KMS-11 (cell line): ENCODE data around the gene MRPL22.
"Not testable (repeated sequence)": the region's sequence is repeated elsewhere in the genome, so short reads cannot be mapped to it uniquely, and the experiment has no call there.

Experiments
- H2AFZ ChIP-seq: fragments of 200-600 bp; sonication (generic); 2 replicates; pipeline ENCODE4 v1.6.1; 2016; ENCODE audit warnings: antibody characterized with exemption, mixed run types, low read depth
- H3K27ac ChIP-seq: fragments of 200-600 bp; sonication (generic); 2 replicates; pipeline ENCODE4 v1.6.1; 2016; ENCODE audit warnings: mild to moderate bottlenecking, mixed run types
- H3K27me3 ChIP-seq: fragments of 200-600 bp; sonication (generic); 2 replicates; pipeline ENCODE4 v1.6.1; 2017; ENCODE audit warnings: mild to moderate bottlenecking, low read depth, mixed run types, moderate library complexity; ENCODE audit not compliant: insufficient read depth
- H3K36me3 ChIP-seq: fragments of 200-600 bp; sonication (generic); 2 replicates; pipeline ENCODE4 v1.6.1; 2017; ENCODE audit warnings: mild to moderate bottlenecking, mixed run types; ENCODE audit not compliant: insufficient read depth
- H3K4me1 ChIP-seq: fragments of 200-600 bp; sonication (generic); 2 replicates; pipeline ENCODE4 v1.6.1; 2016; ENCODE audit warnings: mild to moderate bottlenecking, low read depth, mixed run types; ENCODE audit not compliant: poor library complexity, severe bottlenecking
- H3K4me2 ChIP-seq: fragments of 200-600 bp; sonication (generic); 2 replicates; pipeline ENCODE4 v1.7.0; 2016; ENCODE audit warnings: mild to moderate bottlenecking, mixed run types
- H3K4me3 ChIP-seq: fragments of 200-600 bp; sonication (generic); IDR thresholded peaks from 2 replicates; pipeline ENCODE4 v1.6.1; 2017; ENCODE audit warnings: low read depth, low read length, mixed read lengths; ENCODE audit not compliant: insufficient read depth
- H3K79me2 ChIP-seq: fragments of 200-600 bp; sonication (generic); 2 replicates; pipeline ENCODE4 v1.6.1; 2016; ENCODE audit warnings: low read depth, mixed run types; ENCODE audit not compliant: insufficient read depth
- H3K9ac ChIP-seq: fragments of 200-600 bp; sonication (generic); 2 replicates; pipeline ENCODE4 v1.6.1; 2016; ENCODE audit warnings: mild to moderate bottlenecking, mixed run types
- H4K20me1 ChIP-seq: fragments of 200-600 bp; sonication (generic); 2 replicates; pipeline ENCODE4 v1.6.1; 2016; ENCODE audit warnings: mild to moderate bottlenecking, mixed run types; ENCODE audit not compliant: insufficient read depth
- CTCF ChIP-seq: fragments of 200-600 bp; sonication (generic); conservative IDR thresholded peaks from 2 replicates; pipeline ENCODE4 v1.6.1; 2017; ENCODE audit warnings: low read depth, mild to moderate bottlenecking, antibody characterized with exemption, low read length, moderate library complexity, mixed read lengths

Gene MRPL22

GRCh38 chr5:154901276-154901675, 39.6 kb upstream of the MRPL22 start:
- no peak overlapping the region for H3K4me3 ChIP-seq
- H3K9ac ChIP-seq: no peak overlapping the region
- no peaks in the 10 kb centered on the region for H3K4me1 ChIP-seq
- no peaks in the 10 kb centered on the region for H3K79me2 ChIP-seq
- H2AFZ ChIP-seq: no peak overlapping the region
- H3K27ac ChIP-seq: no peak overlapping the region
- H3K27me3 ChIP-seq: no peaks in the 10 kb centered on the region
- TF ChIP-seq CTCF: no peak
- no peak overlapping the region for H3K4me2 ChIP-seq
- H4K20me1 ChIP-seq: no peaks in the 10 kb centered on the region
- no peaks in the 10 kb centered on the region for H3K36me3 ChIP-seq

GRCh38 chr5:154901913-154902312, 39.0 kb upstream of the MRPL22 start:
- H3K4me3 ChIP-seq: no peak overlapping the region
- H2AFZ ChIP-seq: no peak overlapping the region
- H4K20me1 ChIP-seq: no peaks in the 10 kb centered on the region
- no peak overlapping the region for H3K4me2 ChIP-seq
- H3K36me3 ChIP-seq: no peaks in the 10 kb centered on the region
- no peaks in the 10 kb centered on the region for H3K27me3 ChIP-seq
- TF ChIP-seq CTCF: no peak
- no peak overlapping the region for H3K27ac ChIP-seq
- no peaks in the 10 kb centered on the region for H3K79me2 ChIP-seq
- no peak overlapping the region for H3K9ac ChIP-seq
- no peaks in the 10 kb centered on the region for H3K4me1 ChIP-seq

- not testable (repeated sequence) for H3K27ac ChIP-seq, H3K27me3 ChIP-seq, H3K9ac ChIP-seq, H3K4me2 ChIP-seq, H2AFZ ChIP-seq, H3K36me3 ChIP-seq, H3K4me1 ChIP-seq, H4K20me1 ChIP-seq, H3K4me3 ChIP-seq, H3K79me2 ChIP-seq
Measured at GRCh38 chr5:154905601-154906000, 35.3 kb upstream of the MRPL22 start.

GRCh38 chr5:154916874-154917273, 24.0 kb upstream of the MRPL22 start:
- no peak overlapping the region for H2AFZ ChIP-seq
- no peaks in the 10 kb centered on the region for H4K20me1 ChIP-seq
- H3K9ac ChIP-seq: no peak overlapping the region
- no peak overlapping the region for H3K27ac ChIP-seq
- H3K4me3 ChIP-seq: no peak overlapping the region
- TF ChIP-seq CTCF: no peak
- H3K36me3 ChIP-seq: no peaks in the 10 kb centered on the region
- no peaks in the 10 kb centered on the region for H3K4me1 ChIP-seq
- no peaks in the 10 kb centered on the region for H3K27me3 ChIP-seq
- no peaks in the 10 kb centered on the region for H3K79me2 ChIP-seq
- H3K4me2 ChIP-seq: no peak overlapping the region

GRCh38 chr5:154917757-154918156, 23.1 kb upstream of the MRPL22 start:
- Histone ChIP-seq H3K79me2 (no peaks in the 10 kb centered on the region), H2AFZ (no peak overlapping the region), H3K27me3 (no peaks in the 10 kb centered on the region), H3K9ac (no peak overlapping the region), H3K4me3 (no peak overlapping the region), H3K4me2 (no peak overlapping the region), H3K36me3 (no peaks in the 10 kb centered on the region), H3K4me1 (no peaks in the 10 kb centered on the region), H3K27ac (no peak overlapping the region), H4K20me1 (no peaks in the 10 kb centered on the region)
- TF ChIP-seq CTCF: no peak
